GM12865 (cell line): ENCODE data around the gene TMEM245.

Experiments
- DNase-seq: peaks from one replicate; pipeline ENCODE4 v3.0.0; 2010; ENCODE audit warnings: low read depth
- H3K4me3 ChIP-seq: 2 replicates; pipeline ENCODE4 v1.5.1; 2011; ENCODE audit warnings: mild to moderate bottlenecking, low read depth, low read length, control low read depth
- TF ChIP-seq, protein P1 (sequence below): IDR thresholded peaks from 2 replicates; pipeline ENCODE4 v1.5.1; 2011; ENCODE audit warnings: low read length, control low read depth, low read depth, inconsistent platforms; ENCODE audit not compliant: insufficient read depth; ENCODE audit errors: missing control alignments

Gene TMEM245

DNA sequence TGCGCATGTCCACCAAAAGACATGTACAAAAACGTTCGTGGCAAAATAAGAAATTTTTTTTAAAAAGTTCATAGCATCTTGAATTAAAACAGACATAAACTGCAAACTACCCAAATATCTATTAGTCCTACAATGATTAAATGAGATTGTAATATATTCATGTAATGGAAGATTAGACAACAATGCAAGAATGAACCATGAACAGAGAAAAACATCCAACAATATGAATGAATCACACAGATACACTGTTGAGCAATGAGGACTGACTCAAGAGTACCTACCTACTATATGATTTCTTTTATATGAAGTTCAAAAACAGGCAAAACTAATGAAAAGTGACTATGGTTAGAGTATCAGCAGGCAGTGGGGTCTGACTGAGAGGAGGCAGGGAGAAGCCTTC lies 88.5 kb downstream of the TMEM245 start:
- no peak for DNase-seq
- H3K4me3 ChIP-seq = no peak overlapping the region
- TF ChIP-seq, protein P1, sequence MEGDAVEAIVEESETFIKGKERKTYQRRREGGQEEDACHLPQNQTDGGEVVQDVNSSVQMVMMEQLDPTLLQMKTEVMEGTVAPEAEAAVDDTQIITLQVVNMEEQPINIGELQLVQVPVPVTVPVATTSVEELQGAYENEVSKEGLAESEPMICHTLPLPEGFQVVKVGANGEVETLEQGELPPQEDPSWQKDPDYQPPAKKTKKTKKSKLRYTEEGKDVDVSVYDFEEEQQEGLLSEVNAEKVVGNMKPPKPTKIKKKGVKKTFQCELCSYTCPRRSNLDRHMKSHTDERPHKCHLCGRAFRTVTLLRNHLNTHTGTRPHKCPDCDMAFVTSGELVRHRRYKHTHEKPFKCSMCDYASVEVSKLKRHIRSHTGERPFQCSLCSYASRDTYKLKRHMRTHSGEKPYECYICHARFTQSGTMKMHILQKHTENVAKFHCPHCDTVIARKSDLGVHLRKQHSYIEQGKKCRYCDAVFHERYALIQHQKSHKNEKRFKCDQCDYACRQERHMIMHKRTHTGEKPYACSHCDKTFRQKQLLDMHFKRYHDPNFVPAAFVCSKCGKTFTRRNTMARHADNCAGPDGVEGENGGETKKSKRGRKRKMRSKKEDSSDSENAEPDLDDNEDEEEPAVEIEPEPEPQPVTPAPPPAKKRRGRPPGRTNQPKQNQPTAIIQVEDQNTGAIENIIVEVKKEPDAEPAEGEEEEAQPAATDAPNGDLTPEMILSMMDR = no peak

DNA sequence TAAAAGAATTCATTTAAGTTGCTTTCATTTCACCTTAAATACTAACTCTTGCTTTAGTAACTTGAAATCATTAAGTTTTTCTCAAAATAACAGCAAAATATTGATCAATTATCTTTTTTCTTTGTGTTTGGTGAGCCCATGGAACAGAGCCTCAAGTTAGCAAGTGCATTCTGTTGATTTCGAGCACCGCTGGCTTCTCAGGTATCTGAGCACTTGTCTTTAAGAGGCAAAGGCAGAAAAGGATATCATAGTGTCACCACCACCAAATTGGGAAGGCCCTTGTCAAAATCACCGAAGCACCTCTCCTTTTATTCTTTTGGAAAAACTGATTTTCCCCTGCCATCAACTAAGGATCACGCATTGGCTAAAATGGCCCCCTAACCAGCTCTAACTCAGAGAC lies 89.3 kb downstream of the TMEM245 start:
- no peak for DNase-seq
- TF ChIP-seq, protein P1 = no peak

DNA sequence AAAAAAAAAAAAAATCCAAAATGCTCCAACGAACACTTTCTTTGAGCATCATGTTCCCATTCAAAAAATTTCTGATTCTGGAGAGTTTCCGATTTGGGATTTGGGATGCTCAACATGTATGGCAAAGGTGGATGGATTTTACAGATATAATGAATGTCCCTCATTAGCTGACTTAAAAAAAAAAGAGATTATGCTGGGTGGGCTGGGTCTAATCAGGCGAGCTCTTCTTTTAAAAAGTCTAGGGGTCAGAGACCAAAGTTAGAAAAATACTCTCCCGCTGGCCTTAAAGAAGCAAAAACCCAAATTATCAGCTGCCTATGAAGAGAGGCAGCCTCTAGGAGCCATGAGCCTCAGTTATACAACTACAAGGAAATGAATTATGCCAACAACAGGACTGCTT lies 91.3 kb downstream of the TMEM245 start:
- no peak overlapping the region for H3K4me3 ChIP-seq
- DNase-seq = no peak
- TF ChIP-seq, protein P1 = no peak

More for the DNA sequence above, 89.3 kb downstream of the TMEM245 start:
- H3K4me3 ChIP-seq = no peak overlapping the region

DNA sequence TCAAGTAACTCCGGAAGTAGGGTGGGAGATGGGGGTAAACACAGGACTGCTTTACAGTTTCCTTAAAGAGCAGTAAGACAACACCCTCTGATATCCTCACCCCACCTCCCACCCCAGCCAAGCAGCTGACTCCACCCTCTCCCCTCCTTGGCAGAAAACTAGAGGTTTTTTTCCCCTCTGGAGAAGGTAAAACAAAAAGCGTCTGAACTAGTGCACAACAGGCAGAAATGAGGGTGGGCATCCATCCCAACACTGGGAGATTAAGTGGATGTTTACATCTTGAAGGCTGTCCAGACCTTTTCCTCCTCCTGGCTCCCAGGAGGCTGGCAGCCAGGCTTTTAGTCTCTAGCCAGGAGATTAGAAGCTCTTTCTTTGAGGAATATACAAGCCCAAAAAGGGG lies 92.6 kb downstream of the TMEM245 start:
- no peak for DNase-seq
- no peak overlapping the region for H3K4me3 ChIP-seq
- TF ChIP-seq, protein P1 = no peak

DNA sequence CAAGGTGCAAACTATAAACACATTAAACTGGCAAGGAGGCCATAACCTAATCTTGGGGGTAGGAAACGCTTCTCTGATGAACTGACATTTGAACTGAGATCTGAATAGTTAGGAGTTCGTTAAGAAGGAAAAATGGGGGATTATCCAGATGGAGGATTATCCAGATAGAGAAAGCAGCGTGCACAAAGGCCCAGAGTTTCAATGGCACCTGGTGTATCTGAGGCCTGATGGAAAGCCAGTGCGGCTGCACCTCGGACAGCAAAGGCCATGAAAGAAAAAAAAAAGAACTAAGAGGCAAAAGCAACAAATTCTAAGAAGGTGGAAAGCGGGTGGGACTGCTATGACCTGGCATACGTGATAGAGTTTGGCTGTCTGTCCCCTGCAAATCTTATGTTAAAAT lies 93.4 kb downstream of the TMEM245 start:
- DNase-seq = no peak
- no peak overlapping the region for H3K4me3 ChIP-seq
- TF ChIP-seq, protein P1 = no peak

DNA sequence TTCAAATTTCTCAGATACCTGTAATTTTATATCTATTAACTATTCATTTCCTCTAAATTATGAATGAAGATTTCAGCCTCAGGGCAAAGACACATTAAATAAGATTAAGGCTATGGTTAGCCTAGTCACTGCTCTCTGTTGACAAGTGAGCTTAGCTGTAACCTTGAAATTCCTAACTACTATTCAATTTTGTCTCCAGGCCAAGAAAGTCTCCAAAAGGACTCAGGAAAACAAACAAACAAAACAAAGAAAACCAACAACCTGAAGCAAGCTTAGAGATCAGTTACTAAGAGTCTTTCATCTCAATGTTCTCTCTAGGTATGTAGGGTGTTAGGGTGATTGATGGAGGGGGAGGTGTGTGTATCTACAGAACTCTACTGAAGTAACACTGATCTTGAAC lies 96.9 kb downstream of the TMEM245 start:
- TF ChIP-seq, protein P1 = no peak
- no peak overlapping the region for H3K4me3 ChIP-seq
- no peak for DNase-seq
